Stomach (tissue), 9 donors: ENCODE results near the gene LZTR1. TPM values are rescaled to one million over a fixed set of nuclear protein-coding genes. Genes with fewer than 3 reads are reported as not detected.

Experiments used
- DNase-seq, 2 donors: peaks; one replicate each; pipeline versions ENCODE4 v3.0.0 to v3.0.0-alpha.2; 2013 to 2019
- H3K27ac ChIP-seq, 5 donors: fragments of 200-600 bp in 4 of 5; sonication (generic) in 4 of 5; one replicate each; pipeline ENCODE4 v1.5.1; 2013 to 2019; ENCODE audit warnings: mild to moderate bottlenecking in 1 of 5, moderate library complexity in 1 of 5
- H3K27me3 ChIP-seq, 3 donors: fragments of 200-600 bp; sonication (generic); one replicate each; pipeline ENCODE4 v1.5.1; 2017 to 2019; ENCODE audit warnings: mixed run types in 1 of 3
- H3K36me3 ChIP-seq, 4 donors: fragments of 200-600 bp; sonication (generic); 1 replicate in 3 of 4; 2 replicates in 1 of 4; pipeline ENCODE4 v1.5.1; 2016 to 2019
- H3K4me1 ChIP-seq, 4 donors: fragments of 200-600 bp; sonication (generic); one replicate each; pipeline ENCODE4 v1.5.1; 2016 to 2019
- H3K4me3 ChIP-seq, 4 donors: fragments of 200-600 bp; sonication (generic) in 3 of 4; one replicate each; pipeline ENCODE4 v1.5.1; 2016 to 2019; ENCODE audit warnings: mild to moderate bottlenecking in 1 of 4
- H3K9me3 ChIP-seq, 4 donors: fragments of 200-600 bp; sonication (generic); one replicate each; pipeline ENCODE4 v1.5.1; 2016 to 2019
- EP300 ChIP-seq: sonication (generic); formaldehyde crosslinking; IDR thresholded peaks from one replicate; pipeline ENCODE4 v1.6.1; 2017; ENCODE audit warnings: antibody characterized with exemption
- POLR2A ChIP-seq, 4 donors: fragments of 450-650 bp; IDR thresholded peaks; one replicate each; pipeline ENCODE4 v1.6.1; 2016; ENCODE audit warnings: antibody characterized with exemption in 4 of 4, control low read depth in 2 of 4, mild to moderate bottlenecking in 1 of 4, moderate library complexity in 1 of 4
- POLR2AphosphoS5 ChIP-seq, 3 donors: sonication (generic); formaldehyde crosslinking; IDR thresholded peaks; one replicate each; pipeline ENCODE4 v1.6.1; 2016; ENCODE audit warnings: antibody characterized with exemption in 3 of 3
- WGBS, 5 donors: extraction: QIAGEN DNeasy Blood & Tissue Kit in 3 of 5; methylation state at CpG; one replicate each; pipeline versions ENCODE4 v1.1.5 to v1.1.7; 2013 to 2018; 5-methylcytosine and 5-hydroxymethylcytosine counted together
- intact Hi-C: fragments of 100-400 bp; cut with DNase I; formaldehyde crosslinking; loops from one replicate; pipeline ENCODE4 v1.15.1; 2023; ENCODE audit warnings: low total_unique reads
- polyA plus RNA-seq, 3 donors: library from polyadenylated mRNA; stranded (reverse); fragments of 200-250 nt; gene quantifications; one replicate each; pipeline ENCODE4 v1.2.3, GENCODE V29; 2013
- total RNA-seq, 5 donors: library from RNA; depleted of rRNA; stranded (reverse); fragments of >200 nt; gene quantifications; one replicate each; pipeline versions ENCODE4 v1.1.0 to v1.2.3, GENCODE V29; 2014 to 2016
- TF ChIP-seq, protein P1 (sequence below), 7 experiments: fragments of 450-650 bp in 4 of 7; fragments of 200-600 bp in 3 of 7; sonication (generic) in 3 of 7; IDR thresholded peaks; one replicate each; pipeline ENCODE4 v1.5.1; 2016 to 2019; ENCODE audit warnings: antibody characterized with exemption in 7 of 7, control low read depth in 2 of 7, mild to moderate bottlenecking in 1 of 7
- donor health status: healthy with polysubstance abuse.
- donor health status: Bipolar disorder and iron deficiency.
- donor health status: healthy.

LZTR1 gene
- total and polyA plus RNA-seq, 8 donors: 13.7 to 148 (median 29.5) TPM

DNA sequence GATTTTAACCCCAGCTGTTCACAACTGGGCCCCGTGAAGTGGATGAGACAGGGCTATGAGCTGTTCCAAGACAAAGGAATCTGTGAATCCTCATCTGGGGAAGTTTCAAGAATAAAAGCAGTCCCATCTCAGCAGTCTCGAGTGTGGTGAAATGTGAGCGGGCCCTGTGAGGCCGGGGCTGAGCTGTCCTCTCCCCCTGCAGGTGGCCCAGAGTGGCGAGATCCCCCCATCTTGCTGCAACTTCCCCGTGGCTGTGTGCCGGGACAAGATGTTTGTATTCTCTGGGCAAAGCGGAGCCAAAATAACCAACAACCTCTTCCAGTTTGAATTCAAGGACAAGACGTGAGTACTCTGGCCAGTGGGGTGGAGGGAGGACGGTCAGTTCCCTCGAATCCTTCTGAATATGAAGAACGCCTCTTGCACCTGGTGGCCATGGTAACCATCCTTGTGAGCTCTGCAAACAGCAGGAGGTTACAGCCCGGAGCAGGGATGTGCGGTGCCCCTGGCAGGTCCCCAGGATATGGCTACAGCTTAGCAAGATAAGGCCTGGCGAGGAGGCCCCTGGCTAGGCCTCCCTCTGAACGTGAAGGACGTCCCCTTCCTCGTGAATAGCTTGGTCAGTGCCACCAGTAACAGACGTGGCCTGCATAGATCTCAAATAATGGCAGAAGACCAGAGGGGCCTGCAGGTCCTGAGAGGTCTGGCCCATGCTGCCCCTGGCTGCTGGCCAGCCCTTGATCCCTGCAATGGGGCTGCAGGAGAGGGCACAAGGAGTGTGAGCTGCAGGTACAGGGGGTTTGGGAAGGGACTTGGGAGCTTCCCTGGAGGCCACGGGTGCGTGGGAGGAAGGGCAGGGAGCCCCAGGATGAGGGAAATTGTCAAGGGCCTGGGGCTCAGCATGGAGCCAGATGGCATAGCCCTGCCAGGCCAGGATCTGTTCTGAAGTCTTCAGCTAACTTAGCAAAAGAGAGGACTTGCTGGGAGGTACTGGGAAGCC lies 8.4 kb downstream of the LZTR1 start:
- 77 to 85% (median 78%) methylated on average over 17 to 21 of the region's 21 CpGs for WGBS, 5 donors
- H3K4me3 ChIP-seq: no peak overlapping the region
- H3K36me3 ChIP-seq: peaks cover 36 to 97% (median 88%) of the 10 kb centered on the region in 4 donors
- TF ChIP-seq, protein P1, sequence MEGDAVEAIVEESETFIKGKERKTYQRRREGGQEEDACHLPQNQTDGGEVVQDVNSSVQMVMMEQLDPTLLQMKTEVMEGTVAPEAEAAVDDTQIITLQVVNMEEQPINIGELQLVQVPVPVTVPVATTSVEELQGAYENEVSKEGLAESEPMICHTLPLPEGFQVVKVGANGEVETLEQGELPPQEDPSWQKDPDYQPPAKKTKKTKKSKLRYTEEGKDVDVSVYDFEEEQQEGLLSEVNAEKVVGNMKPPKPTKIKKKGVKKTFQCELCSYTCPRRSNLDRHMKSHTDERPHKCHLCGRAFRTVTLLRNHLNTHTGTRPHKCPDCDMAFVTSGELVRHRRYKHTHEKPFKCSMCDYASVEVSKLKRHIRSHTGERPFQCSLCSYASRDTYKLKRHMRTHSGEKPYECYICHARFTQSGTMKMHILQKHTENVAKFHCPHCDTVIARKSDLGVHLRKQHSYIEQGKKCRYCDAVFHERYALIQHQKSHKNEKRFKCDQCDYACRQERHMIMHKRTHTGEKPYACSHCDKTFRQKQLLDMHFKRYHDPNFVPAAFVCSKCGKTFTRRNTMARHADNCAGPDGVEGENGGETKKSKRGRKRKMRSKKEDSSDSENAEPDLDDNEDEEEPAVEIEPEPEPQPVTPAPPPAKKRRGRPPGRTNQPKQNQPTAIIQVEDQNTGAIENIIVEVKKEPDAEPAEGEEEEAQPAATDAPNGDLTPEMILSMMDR (IDR thresholded peaks at IDR 0.05): no peak
- TF ChIP-seq POLR2AphosphoS5 (IDR thresholded peaks at IDR 0.05) (no peak), EP300 (no peak), POLR2A (IDR thresholded peaks at IDR 0.05) (no peak)
- H3K27ac ChIP-seq: no peak overlapping the region
- DNase-seq: no peak
- H3K9me3 ChIP-seq: no peaks in the 10 kb centered on the region
- no peaks in the 10 kb centered on the region for H3K4me1 ChIP-seq
- intact Hi-C loops: no loop called here
- no peaks in the 10 kb centered on the region for H3K27me3 ChIP-seq

DNA sequence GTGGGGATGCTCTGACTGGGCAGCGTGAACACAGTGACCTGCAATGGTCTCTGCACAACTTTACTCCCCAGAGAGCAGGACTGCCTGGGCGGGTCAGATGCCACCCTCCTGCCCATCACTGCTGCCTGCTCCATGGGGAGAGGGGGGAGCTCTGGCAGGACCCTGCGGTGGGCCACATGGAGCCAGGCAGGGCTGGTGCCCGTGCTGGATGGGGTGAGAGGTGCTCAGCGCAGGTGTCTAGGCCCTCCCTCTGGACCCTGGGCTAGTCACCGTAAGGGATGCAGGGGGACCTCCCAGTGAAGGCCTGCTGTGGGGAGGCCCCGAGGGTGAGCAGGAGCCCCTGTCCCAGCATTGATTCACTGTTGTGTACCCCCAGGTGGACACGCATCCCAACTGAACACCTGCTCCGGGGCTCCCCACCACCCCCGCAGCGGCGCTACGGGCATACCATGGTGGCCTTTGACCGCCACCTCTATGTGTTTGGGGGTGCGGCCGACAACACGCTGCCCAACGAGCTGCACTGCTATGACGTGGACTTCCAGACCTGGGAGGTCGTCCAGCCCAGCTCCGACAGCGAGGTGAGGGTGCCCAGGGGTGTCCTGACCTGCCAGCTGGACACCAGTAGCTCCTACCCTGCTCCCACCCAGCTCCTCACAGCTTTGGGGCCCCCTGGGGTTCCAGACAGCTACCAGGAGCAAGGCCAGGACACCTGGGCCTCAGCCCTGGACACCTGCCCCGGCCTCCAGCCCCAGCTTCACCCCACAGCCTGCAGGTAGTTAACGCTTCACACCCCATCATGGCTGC lies 9.4 kb downstream of the LZTR1 start:
- H3K27ac ChIP-seq: no peak overlapping the region
- peaks cover 35 to 99% (median 90%) of the 10 kb centered on the region in 4 donors for H3K36me3 ChIP-seq
- H3K27me3 ChIP-seq: no peaks in the 10 kb centered on the region
- intact Hi-C loops: no loop called here
- no peak overlapping the region for H3K4me3 ChIP-seq
- WGBS, 5 donors: 89 to 95% (median 93%) methylated on average over 10 to 24 of the region's 24 CpGs
- no peaks in the 10 kb centered on the region for H3K4me1 ChIP-seq
- TF ChIP-seq, protein P1 (IDR thresholded peaks at IDR 0.05): no peak
- no peak for TF ChIP-seq EP300
- TF ChIP-seq POLR2AphosphoS5 (IDR thresholded peaks at IDR 0.05): no peak
- TF ChIP-seq POLR2A (IDR thresholded peaks at IDR 0.05): no peak
- DNase-seq: no peak
- H3K9me3 ChIP-seq: no peaks in the 10 kb centered on the region

DNA sequence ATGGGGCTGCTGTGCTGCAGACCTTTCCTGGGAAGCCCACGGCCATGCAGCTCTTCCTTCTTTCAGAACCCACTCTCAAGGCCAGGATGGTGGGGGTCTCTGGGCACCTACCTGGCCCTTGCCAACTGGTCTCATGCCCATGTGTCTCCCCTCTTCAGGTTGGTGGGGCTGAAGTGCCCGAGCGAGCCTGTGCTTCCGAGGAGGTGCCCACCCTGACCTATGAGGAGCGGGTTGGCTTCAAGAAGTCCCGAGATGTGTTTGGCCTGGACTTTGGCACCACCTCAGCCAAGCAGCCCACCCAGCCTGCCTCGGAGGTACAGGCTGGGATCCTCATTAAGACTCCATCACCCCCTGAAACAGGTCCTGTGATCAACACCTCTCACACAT lies 10.0 kb downstream of the LZTR1 start:
- H3K36me3 ChIP-seq: peaks cover 35 to 99% (median 90%) of the 10 kb centered on the region in 4 donors
- H3K27ac ChIP-seq: no peak overlapping the region
- TF ChIP-seq POLR2AphosphoS5 (IDR thresholded peaks at IDR 0.05) (no peak), POLR2A (IDR thresholded peaks at IDR 0.05) (no peak), EP300 (no peak)
- TF ChIP-seq, protein P1 (IDR thresholded peaks at IDR 0.05): no peak
- H3K4me3 ChIP-seq: no peak overlapping the region
- H3K9me3 ChIP-seq: no peaks in the 10 kb centered on the region
- DNase-seq: no peak
- WGBS, 5 donors: 84 to 96% (median 86%) methylated on average over 5 to 7 of the region's 7 CpGs
- intact Hi-C loops: no loop called here
- no peaks in the 10 kb centered on the region for H3K27me3 ChIP-seq
- H3K4me1 ChIP-seq: no peaks in the 10 kb centered on the region
